ENCODE results near the gene KCNA3. TPM values are rescaled to one million over a fixed set of nuclear protein-coding genes. Genes with fewer than 3 reads are reported as not detected.

Gene KCNA3
- total and polyA plus RNA-seq, 2 of the 8 experiments (the other 6 are each of a cell fraction or from before 2014, with no cell fraction given) = 0.95 to 1.1 TPM

GRCh38 chr1:110722807-110723206, 48.1 kb upstream of the KCNA3 start:
- Histone ChIP-seq H4K91ac (replicated peaks; ENCODE audit: insufficient read length, low read length) (no peak overlapping the region), H3K27ac (ENCODE audit: low read depth, low read length) (no peak overlapping the region), H2BK15ac (ENCODE audit: low read length) (no peak overlapping the region), H2AK5ac (ENCODE audit: low read depth, low read length) (no peak overlapping the region), H3K23me2 (ENCODE audit: low read depth, low read length) (peaks cover 4% of the 10 kb centered on the region; the same call in 1 of the 2 replicates), H3K36me3 (ENCODE audit: control insufficient read depth in 2 of 4, insufficient read depth in 4 of 4, low read length in 3 of 4) (no peaks in the 10 kb centered on the region), H3K27me3 (replicated peaks in 1 of 4; ENCODE audit: control insufficient read depth in 3 of 4, extremely low read depth in 1 of 4, insufficient read depth in 3 of 4, low read length in 3 of 4) (0 out of 7 replicates have a peak, but pooled peaks cover 0 to 3% (median 0%) of the 10 kb centered on the region in 4 experiments), H4K20me1 (replicated peaks in 1 of 2; ENCODE audit: control insufficient read depth in 1 of 2, insufficient read depth in 2 of 2, low read length in 2 of 2) (peaks cover 0 to 3% of the 10 kb centered on the region in 2 experiments), H3K23ac (ENCODE audit: insufficient read length) (no peak overlapping the region), H2BK5ac (ENCODE audit: low read depth, low read length) (no peak overlapping the region), H2BK120ac (replicated peaks; ENCODE audit: low read depth, low read length) (no peak overlapping the region), H2AFZ (ENCODE audit: low read length) (no peak overlapping the region), H4K8ac (ENCODE audit: extremely low read depth, insufficient read depth, low read length) (no peak overlapping the region), H3K4me2 (ENCODE audit: insufficient read depth in 1 of 2, low read depth in 2 of 2, low read length in 2 of 2) (no peak overlapping the region), H2BK20ac (ENCODE audit: low read length) (no peak overlapping the region), H2BK12ac (ENCODE audit: low read depth, low read length) (no peak overlapping the region), H3K79me1 (ENCODE audit: low read depth, low read length) (no peaks in the 10 kb centered on the region), H3K9me3 (ENCODE audit: insufficient read depth in 2 of 2, low read depth in 1 of 2, low read length in 1 of 2) (no peaks in the 10 kb centered on the region), H4K5ac (ENCODE audit: insufficient read length, low read depth, low read length) (no peak overlapping the region), H3K4ac (replicated peaks; ENCODE audit: insufficient read length, low read depth, low read length) (no peak overlapping the region), H3K4me1 (replicated peaks in 1 of 4; ENCODE audit: control insufficient read depth in 3 of 4, insufficient read depth in 4 of 4, low read length in 3 of 4) (no peaks in the 10 kb centered on the region; a peak in 1 of 7 replicates), H3K79me2 (ENCODE audit: control insufficient read depth in 1 of 2, insufficient read depth in 2 of 2, low read length in 2 of 2) (no peaks in the 10 kb centered on the region), H3K4me3 (ENCODE audit: extremely low read depth in 1 of 4, insufficient read depth in 2 of 4, low read depth in 3 of 4, low read length in 4 of 4) (no peak overlapping the region), H3K18ac (ENCODE audit: extremely low read depth, low read length) (no peak overlapping the region), H3K14ac (ENCODE audit: insufficient read length) (no peak overlapping the region), H3K9ac (replicated peaks in 1 of 4; ENCODE audit: extremely low read depth in 1 of 4, low read depth in 3 of 4, low read length in 3 of 4) (no peak overlapping the region), H3K56ac (replicated peaks; ENCODE audit: insufficient read length, low read depth, low read length) (no peak overlapping the region)
- no peak for DNase-seq (ENCODE audit: low read depth in 1 of 2, low spot score in 2 of 2)
- TF ChIP-seq EZH2 (IDR thresholded peaks at IDR 0.05; ENCODE audit: low read depth, low read length, severe bottlenecking) (no peak), SP4 (IDR thresholded peaks at IDR 0.05; ENCODE audit: low read length) (no peak), CHD2 (IDR thresholded peaks at IDR 0.05; ENCODE audit: low read length) (no peak), SIX5 (IDR thresholded peaks at IDR 0.05; ENCODE audit: low read depth, low read length) (no peak), USF2 (IDR thresholded peaks at IDR 0.05; ENCODE audit: low read length) (no peak), MAX (IDR thresholded peaks at IDR 0.05) (no peak)
- WGBS, 2 experiments (ENCODE audit: extremely low coverage in 1 of 2, insufficient coverage in 1 of 2, insufficient read length in 1 of 2, insufficient replicate concordance in 2 of 2, low coverage in 1 of 2, low lambda C conversion rate in 2 of 2, missing lambda C conversion rate in 1 of 2) = 85% methylated on average over 5 of the region's 5 CpGs; no CpG with 5 or more reads in 1 of the 2 experiments
- no peak for FAIRE-seq
- POLR2A ChIA-PET (ENCODE audit: partially characterized antibody) = no interaction called here
- CTCF ChIA-PET (ENCODE audit: partially characterized antibody) = interaction anchor here (0.8 to 1.5 kb wide), 2 partner anchors 11 to 52 kb away, joined by 4 read pairs; no protein-coding TSS in a partner anchor
